GM12872 (cell line): ENCODE measurements around the gene NUDT21.

ENCODE experiments used
- CTCF ChIP-seq: IDR thresholded peaks from 3 replicates; pipeline ENCODE4 v1.5.1; 2011; ENCODE audit warnings: low read depth, mild to moderate bottlenecking, low read length, moderate library complexity; ENCODE audit not compliant: insufficient read depth

NUDT21 gene

GRCh38 chr16:56421976-56422669, 29.0 kb downstream of the NUDT21 start:
- no peak for TF ChIP-seq CTCF

- no peak for TF ChIP-seq CTCF
Measured at GRCh38 chr16:56421313-56421712, 29.8 kb downstream of the NUDT21 start.

- no peak for TF ChIP-seq CTCF
Measured at GRCh38 chr16:56420613-56421012, 30.5 kb downstream of the NUDT21 start.

- TF ChIP-seq CTCF: no peak
Measured at GRCh38 chr16:56419740-56420548, 31.2 kb downstream of the NUDT21 start.

GRCh38 chr16:56417138-56417537, 34.0 kb downstream of the NUDT21 start:
- no peak for TF ChIP-seq CTCF

GRCh38 chr16:56415875-56416274, 35.3 kb downstream of the NUDT21 start:
- no peak for TF ChIP-seq CTCF

- TF ChIP-seq CTCF: no peak
Measured at GRCh38 chr16:56414366-56414765, 36.8 kb downstream of the NUDT21 start.
